MM.1S (cell line): ENCODE data around the gene CD320.
A peak's percentile ranks its signal among the peaks of the same experiment; 100 is the strongest.
"Not testable (repeated sequence)": the region's sequence is repeated elsewhere in the genome, so short reads cannot be mapped to it uniquely, and the experiment has no call there.

Experiments
- DNase-seq: peaks from one replicate; pipeline ENCODE4 v3.0.0-alpha.2; 2015
- H2AFZ ChIP-seq: fragments of 300-600 bp; sonication (generic); 2 replicates; pipeline ENCODE4 v1.6.0; 2016; ENCODE audit warnings: antibody characterized with exemption, low read length
- H3F3A ChIP-seq: fragments of 300-600 bp; sonication (generic); 2 replicates; pipeline ENCODE4 v1.6.1; 2016; ENCODE audit warnings: mild to moderate bottlenecking, antibody characterized with exemption, low read length, moderate library complexity, mixed read lengths; ENCODE audit not compliant: insufficient read depth
- H3K27ac ChIP-seq: fragments of 300-600 bp; sonication (generic); 2 replicates; pipeline ENCODE4 v1.5.1; 2016; ENCODE audit warnings: mild to moderate bottlenecking, low read length
- H3K27me3 ChIP-seq: fragments of 300-600 bp; sonication (generic); replicated peaks from 2 replicates; pipeline ENCODE4 v1.6.0; 2016; ENCODE audit warnings: low read length; ENCODE audit not compliant: insufficient read depth
- H3K36me3 ChIP-seq: fragments of 300-600 bp; sonication (generic); replicated peaks from 2 replicates; pipeline ENCODE4 v1.6.1; 2016; ENCODE audit warnings: mild to moderate bottlenecking, low read length, mixed read lengths; ENCODE audit not compliant: insufficient read depth
- H3K4me1 ChIP-seq: fragments of 300-600 bp; sonication (generic); 2 replicates; pipeline ENCODE4 v1.6.1; 2016; ENCODE audit warnings: low read length, mixed read lengths
- H3K4me2 ChIP-seq: fragments of 300-600 bp; sonication (generic); 2 replicates; pipeline ENCODE4 v1.6.0; 2016; ENCODE audit warnings: low read depth, low read length
- H3K4me3 ChIP-seq: fragments of 300-600 bp; sonication (generic); 2 replicates; pipeline ENCODE4 v1.5.1; 2016; ENCODE audit warnings: low read length, mixed read lengths
- H3K79me2 ChIP-seq: fragments of 300-600 bp; sonication (generic); 2 replicates; pipeline ENCODE4 v1.6.1; 2016; ENCODE audit warnings: mixed run types, low read length, mixed read lengths
- H3K9ac ChIP-seq: fragments of 300-600 bp; sonication (generic); 2 replicates; pipeline ENCODE4 v1.6.1; 2016; ENCODE audit warnings: low read length, mixed read lengths
- H3K9me2 ChIP-seq: fragments of 300-600 bp; sonication (generic); replicated peaks from 2 replicates; pipeline ENCODE4 v1.6.1; 2016; ENCODE audit warnings: mild to moderate bottlenecking, low read length, mixed read lengths; ENCODE audit not compliant: insufficient read depth
- H3K9me3 ChIP-seq: fragments of 300-600 bp; sonication (generic); replicated peaks from 2 replicates; pipeline ENCODE4 v1.6.1; 2016; ENCODE audit warnings: mild to moderate bottlenecking, low read length, mixed read lengths; ENCODE audit not compliant: insufficient read depth
- H4K20me1 ChIP-seq: fragments of 300-600 bp; sonication (generic); 2 replicates; pipeline ENCODE4 v1.6.1; 2016; ENCODE audit warnings: mild to moderate bottlenecking, low read length, moderate library complexity, mixed read lengths; ENCODE audit not compliant: insufficient read depth
- CTCF ChIP-seq: fragments of 300-600 bp; sonication (generic); IDR thresholded peaks from 2 replicates; pipeline ENCODE4 v1.5.1; 2016; ENCODE audit warnings: antibody characterized with exemption, low read length, mixed read lengths
- EZH2 ChIP-seq: fragments of 300-600 bp; sonication (generic); optimal IDR thresholded peaks from 2 replicates; pipeline ENCODE3; 2017; ENCODE audit warnings: low read depth, mild to moderate bottlenecking, antibody characterized with exemption, low read length, mixed read lengths
- EZH2phosphoT487 ChIP-seq: fragments of 300-600 bp; sonication (generic); IDR thresholded peaks from 2 replicates; pipeline ENCODE4 v1.6.1; 2018; ENCODE audit warnings: antibody characterized with exemption, low read length

CD320 gene

DNA sequence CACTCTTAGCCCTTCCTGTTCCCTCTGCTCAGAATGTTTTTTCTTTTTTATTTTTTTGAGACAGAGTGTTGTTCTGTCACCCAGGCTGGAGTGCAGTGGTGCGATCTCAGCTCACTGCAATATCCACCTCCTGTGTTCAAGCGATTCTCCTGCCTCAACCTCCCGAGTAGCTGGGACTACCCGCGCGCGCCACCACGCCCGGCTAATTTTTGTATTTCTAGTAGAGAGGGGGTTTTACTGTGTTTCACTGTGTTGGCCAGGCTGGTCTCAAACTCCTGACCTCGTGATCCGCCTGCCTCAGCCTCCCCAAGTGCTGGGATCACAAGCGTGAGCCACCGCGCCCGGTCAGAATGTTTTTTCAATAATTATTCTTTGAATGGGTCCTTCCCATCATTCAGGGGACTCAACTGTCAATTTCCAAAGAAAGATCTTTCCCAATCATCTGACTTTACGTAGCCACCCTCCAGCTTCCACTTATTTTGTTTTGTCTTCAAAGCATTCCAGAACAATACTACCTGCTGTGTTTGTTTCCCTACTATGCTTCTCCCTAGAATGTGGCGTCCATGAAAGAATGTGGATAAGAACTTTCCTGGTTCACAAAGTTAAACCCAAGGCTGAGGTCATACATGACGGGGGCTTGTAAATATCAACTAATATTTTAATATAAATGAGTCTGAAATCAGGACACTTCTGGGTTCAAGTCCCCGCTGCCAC, 11.8 kb upstream of the CD320 start:
- peaks cover 8% of the 10 kb centered on the region for H3K4me1 ChIP-seq

DNA sequence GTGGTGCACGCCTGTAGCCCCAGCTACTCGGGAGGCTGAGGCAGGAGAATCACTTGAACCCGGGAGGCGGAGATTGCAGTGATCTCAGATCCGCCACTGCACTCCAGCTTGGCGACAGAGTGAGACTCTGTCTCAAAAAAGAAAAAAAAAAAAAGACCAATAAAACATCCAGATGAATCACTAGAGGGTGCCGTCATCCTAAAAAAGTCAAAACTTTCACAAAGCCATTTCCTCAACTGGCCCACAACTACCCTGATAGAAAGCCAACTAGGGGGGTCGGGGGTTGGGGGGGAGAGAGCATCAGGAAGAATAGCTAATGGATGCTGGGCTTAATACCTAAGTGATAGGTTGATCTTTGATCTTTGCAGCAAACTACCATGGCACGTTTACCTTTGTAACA, 10.7 kb upstream of the CD320 start:
- not testable (repeated sequence) for H3K4me1 ChIP-seq, H4K20me1 ChIP-seq, H3K9me3 ChIP-seq, H3K9ac ChIP-seq, H3K9me2 ChIP-seq, H3K27ac ChIP-seq, H3K27me3 ChIP-seq, H3K4me2 ChIP-seq, H2AFZ ChIP-seq, H3K4me3 ChIP-seq, DNase-seq
- Histone ChIP-seq H3K36me3 (peaks cover 11% of the 10 kb centered on the region), H3F3A (peaks cover 28% of the 10 kb centered on the region), H3K79me2 (peaks cover 45% of the 10 kb centered on the region)

More for the DNA sequence above, 11.8 kb upstream of the CD320 start:
- Histone ChIP-seq H3K27me3 (no peaks in the 10 kb centered on the region), H3K9me3 (no peaks in the 10 kb centered on the region), H2AFZ (peak overlapping the region; percentile 60; the same call in 1 of the 2 replicates), H4K20me1 (peaks cover 4% of the 10 kb centered on the region; the same call in 1 of the 2 replicates), H3K79me2 (peaks cover 45% of the 10 kb centered on the region), H3K27ac (peak overlapping the region; percentile 51; the same call in 1 of the 2 replicates), H3K9ac (peak overlapping the region; percentile 83; the same call in 1 of the 2 replicates), H3F3A (peaks cover 39% of the 10 kb centered on the region), H3K4me2 (peak overlapping the region; percentile 85), H3K36me3 (peaks cover 11% of the 10 kb centered on the region), H3K4me3 (peak overlapping the region; percentile 89), H3K9me2 (no peaks in the 10 kb centered on the region)
- no peak for TF ChIP-seq EZH2
- TF ChIP-seq EZH2phosphoT487 = no peak
- no peak for TF ChIP-seq CTCF
- no peak for DNase-seq

GRCh38 chr19:8316351-8317125, 8.4 kb upstream of the CD320 start:
- no peaks in the 10 kb centered on the region for H3K4me1 ChIP-seq
- H3K9me2 ChIP-seq = no peaks in the 10 kb centered on the region
- H3K27ac ChIP-seq = no peak overlapping the region
- H3K4me2 ChIP-seq = no peak overlapping the region
- H3K36me3 ChIP-seq = no peaks in the 10 kb centered on the region
- no peaks in the 10 kb centered on the region for H3K27me3 ChIP-seq
- peak; percentile 5 for DNase-seq
- H3K9ac ChIP-seq = no peak overlapping the region
- H3K4me3 ChIP-seq = no peak overlapping the region
- peaks cover 7% of the 10 kb centered on the region; the same call in 1 of the 2 replicates for H3F3A ChIP-seq
- no peaks in the 10 kb centered on the region for H3K9me3 ChIP-seq
- no peak overlapping the region for H2AFZ ChIP-seq
- H4K20me1 ChIP-seq = no peaks in the 10 kb centered on the region
- peaks cover 29% of the 10 kb centered on the region for H3K79me2 ChIP-seq
- TF ChIP-seq EZH2 = no peak
- no peak for TF ChIP-seq EZH2phosphoT487
- TF ChIP-seq CTCF = no peak

DNA sequence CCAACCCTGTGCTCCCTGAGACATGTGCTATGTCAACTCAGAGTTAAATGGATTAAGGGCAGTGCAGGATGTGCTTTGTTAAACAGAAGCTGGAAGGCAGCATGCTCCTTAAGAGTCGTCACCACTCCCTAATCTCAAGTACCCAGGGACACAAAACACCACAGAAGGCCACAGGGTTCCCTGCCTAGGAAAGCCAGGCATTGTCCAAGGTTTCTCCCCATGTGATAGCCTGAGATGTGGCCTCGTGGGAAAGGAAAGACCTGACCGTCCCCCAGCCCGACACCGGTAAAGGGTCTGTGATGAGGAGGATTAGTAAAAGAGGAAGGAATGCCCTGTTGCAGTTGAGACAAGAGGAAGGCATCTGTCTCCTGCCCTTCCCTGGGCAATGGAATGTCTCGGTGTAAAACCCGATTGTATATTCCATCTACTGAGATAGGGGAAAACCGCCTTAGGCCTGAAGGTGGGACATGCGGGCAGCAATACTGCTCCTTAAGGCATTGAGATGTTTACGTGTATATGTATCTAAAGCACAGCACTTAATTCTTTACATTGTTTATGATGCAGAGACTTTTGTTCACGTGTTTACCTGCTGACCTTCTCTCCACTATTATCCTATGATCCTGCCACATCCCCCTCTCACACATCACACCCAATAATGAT, 7.0 kb upstream of the CD320 start:
- not testable (repeated sequence) for H3K9ac ChIP-seq, H3K27me3 ChIP-seq, H3K36me3 ChIP-seq, H3F3A ChIP-seq, H3K9me3 ChIP-seq, H4K20me1 ChIP-seq, H3K27ac ChIP-seq, H3K4me3 ChIP-seq, H3K9me2 ChIP-seq, H3K4me1 ChIP-seq, H3K4me2 ChIP-seq, H2AFZ ChIP-seq
- peak; percentile 3 for DNase-seq
- H3K79me2 ChIP-seq = peaks cover 16% of the 10 kb centered on the region
